Fibroblast of skin of right biceps (primary cell): ENCODE measurements around the gene PPM1A.

Source experiments
- DNase-seq: peaks from one replicate; pipeline ENCODE4 v3.0.0-alpha.2; 2013

PPM1A gene

GRCh38 chr14:60248697-60249318 is at the start of gene PPM1A:
TSS of gene PPM1A (plus strand) at chr14:60249221. CDS start at chr14:60282704, 33,483 bp downstream.
- peak; percentile 95 for DNase-seq

DNA sequence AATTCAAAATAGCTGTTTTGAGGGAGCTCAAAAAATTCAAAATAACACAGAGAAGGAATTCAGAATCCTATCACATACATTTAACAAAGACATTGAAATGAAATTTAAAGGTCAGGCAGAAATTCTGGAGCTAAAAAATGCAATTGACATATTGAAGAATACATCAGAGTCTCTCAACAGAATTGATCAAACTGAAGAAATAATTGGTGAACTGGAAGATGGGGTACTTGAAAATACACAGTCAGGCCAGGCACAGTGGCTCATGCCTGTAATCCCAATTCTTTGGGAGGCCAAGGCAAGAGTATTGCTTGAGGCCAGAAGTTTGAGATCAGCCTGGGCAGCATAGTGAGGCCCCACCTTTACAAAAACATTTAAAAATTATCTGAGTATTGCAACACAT is 49.7 kb upstream of the PPM1A start:
- no peak for DNase-seq

DNA sequence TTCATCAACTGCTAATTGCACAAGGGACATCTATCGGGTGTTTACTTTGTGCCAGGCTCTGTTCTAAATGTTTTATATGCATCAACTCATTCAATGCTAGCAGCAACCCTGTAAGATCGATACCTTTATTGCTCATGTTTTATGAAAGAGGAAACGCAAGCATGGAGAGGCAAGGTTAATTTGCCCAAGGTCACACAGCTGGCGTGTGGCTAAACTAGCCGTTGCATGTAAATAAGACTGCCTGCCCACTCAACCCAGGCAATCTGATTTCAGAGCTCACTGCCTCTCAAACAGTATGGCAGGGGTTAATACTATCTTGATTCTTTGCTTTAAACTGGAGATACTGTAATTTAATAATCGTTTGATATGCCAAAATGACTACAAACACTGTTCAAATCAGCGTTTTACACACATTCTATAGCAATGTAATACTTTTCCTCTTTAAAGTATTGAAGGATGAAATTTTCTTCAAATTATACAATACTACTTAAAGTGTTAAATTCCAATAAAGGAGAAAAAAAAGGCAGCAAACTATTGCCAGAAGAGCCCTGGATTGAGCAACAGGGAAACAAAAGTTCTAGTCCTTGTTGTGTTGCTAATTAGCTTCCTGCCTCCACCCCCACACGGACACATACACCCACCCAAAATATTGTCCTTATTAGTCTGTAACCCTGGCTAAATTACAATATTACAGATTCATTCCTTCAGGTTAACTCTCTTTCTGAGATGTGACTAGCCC is 44.7 kb upstream of the PPM1A start:
- DNase-seq, result no peak

DNA sequence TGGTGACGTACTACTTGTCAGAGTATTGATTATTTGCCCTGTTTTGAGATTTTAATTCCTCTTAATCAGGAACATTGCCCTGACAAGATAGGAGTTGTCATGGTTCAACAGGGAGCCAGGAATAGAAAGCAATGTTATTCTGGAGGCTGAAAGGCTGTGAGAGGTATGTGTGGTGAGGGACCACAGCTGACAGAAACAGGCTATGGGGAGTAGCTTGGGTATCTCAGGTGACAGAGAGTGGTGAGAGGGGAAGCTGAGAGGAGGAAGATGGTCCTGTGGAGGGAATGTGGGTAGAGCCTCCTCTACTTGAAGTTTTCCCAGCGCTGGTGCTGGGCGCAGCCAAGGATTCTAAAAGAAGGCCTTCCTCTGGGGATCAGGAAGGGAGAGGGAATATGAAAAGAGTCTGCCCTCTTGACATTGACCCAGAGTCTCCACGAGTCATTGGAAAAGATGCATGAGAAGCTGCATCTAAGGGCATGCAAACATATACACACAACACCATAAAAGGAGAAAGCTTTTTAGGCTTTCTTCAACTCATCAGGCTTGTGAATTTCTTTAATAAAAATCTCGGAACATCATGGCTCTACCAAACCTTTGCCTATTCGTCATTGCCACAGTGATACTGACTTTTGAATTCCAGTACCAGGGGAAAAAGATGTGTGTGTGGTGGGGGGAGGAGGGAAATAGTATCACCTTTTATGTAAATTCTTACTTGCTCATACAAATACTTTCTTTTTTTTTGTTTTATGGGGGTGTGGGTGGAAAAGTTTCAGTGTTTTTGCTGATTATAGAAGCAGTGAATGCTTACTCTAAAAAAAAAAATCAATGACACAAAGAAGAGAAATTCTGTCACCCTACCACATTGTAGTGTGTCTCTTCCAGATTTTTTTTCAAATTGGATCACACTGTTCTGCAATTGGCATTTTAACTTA is 43.9 kb upstream of the PPM1A start:
- DNase-seq, result no peak

DNA sequence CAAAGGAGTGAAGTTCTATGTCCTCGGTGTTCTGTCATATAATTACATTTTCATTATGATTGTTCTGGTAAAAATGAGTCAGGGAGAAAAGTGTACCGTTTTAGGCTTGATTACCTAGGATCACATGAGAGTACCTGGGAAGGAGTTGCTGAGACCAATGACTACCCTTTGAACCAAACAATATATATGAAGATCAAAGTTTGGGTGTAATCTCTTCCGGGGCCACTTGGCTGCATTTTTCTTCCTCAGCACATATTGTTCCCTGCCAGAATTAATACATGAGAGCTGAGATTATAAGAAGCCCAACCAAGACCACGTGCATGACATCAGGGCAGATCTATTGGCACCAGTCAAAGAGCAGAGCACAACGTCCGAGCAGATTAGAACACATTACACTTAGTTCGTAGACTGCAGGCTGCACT is 42.8 kb upstream of the PPM1A start:
- no peak for DNase-seq

DNA sequence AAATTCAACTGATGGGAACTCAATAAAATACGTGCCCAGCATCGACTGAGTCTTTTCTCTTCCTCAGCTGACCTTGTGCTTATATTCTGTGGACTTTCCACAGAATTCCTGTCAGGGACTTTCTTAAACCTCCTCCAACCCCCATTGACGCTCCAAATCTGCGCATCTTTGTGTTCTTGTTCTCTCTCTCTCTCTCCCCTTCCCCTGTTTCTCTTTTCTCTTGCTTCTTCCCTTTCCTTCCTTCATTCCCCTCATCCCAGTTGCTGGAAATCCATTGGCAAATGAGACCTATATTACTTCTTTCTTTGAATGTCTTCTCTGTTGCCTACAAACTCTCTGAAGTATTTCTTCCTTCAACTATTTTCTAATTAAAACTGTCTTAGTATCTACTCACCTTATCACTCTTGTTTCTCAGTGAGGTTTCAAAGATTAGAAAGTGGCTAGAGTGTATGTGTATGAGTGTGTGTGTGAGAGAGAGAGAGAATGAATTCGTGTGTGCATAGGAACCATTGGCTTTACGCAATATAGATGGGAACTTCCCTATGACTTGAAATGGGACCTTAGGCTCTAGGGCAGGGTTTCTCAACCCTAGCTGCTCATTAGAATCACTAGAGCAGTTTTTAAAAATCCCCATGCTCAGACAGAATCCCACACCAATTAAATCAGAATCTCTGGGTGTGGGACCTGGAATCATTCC is 42.0 kb upstream of the PPM1A start:
- no peak for DNase-seq

DNA sequence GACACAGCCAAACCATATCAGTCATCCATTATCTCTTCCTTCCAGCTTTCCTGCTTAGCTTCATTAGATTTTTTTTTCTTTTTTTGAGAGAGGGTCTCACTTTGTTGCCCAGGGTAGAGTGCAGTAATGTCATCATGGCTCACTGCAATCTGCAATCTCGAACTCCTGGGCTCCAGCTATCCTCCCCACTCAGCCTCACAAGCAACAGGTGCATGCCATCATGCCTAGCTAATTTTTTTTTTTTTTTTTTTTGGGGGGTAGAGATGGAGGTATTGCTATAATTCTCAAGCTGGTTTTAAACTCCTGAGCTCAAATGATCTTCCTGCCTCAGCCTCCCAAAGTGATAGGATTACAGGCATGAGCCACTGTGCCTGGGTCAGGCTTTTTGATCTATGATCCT is 38.3 kb upstream of the PPM1A start:
- no peak for DNase-seq

DNA sequence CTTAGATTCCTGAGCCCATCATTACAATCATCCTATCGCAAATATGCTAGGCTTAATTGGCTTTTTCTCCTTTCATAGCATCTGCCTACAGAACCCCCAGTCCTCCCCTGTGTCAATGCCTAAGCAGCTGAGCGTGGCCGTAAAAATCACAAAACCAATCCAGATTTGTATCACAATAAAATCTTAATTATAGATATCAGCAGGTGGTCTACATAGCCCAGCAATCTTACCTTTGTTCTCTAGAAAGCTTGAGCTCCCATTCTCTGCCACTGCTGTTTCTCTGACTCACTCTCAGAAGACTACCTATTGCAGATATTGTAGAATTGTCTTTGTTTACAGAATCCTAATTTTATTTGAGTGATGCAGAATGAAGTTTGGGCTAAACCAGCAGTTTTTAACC is 37.9 kb upstream of the PPM1A start:
- no peak for DNase-seq

- DNase-seq, result no peak
Observed at GRCh38 chr14:60212503-60213371, 36.3 kb upstream of the PPM1A start.

DNA sequence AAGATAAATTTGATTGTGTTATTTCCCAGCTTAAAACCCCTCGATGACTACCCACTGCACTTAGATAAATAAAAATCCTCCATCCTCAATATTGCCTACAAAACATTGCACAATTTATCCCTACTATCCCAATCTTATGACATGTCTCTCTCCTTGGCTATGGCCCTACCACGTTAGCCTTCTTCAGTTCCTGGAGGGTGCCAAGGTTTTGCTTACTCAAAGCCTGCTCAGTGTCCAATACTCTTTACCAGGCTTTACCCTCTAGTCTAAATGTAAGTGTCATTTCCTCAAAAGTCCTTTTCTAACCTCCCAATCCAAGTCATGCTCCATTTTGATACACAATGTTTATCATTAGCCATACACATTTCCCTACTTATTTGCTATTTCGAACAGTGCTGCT is 35.0 kb upstream of the PPM1A start:
- DNase-seq, result no peak

DNA sequence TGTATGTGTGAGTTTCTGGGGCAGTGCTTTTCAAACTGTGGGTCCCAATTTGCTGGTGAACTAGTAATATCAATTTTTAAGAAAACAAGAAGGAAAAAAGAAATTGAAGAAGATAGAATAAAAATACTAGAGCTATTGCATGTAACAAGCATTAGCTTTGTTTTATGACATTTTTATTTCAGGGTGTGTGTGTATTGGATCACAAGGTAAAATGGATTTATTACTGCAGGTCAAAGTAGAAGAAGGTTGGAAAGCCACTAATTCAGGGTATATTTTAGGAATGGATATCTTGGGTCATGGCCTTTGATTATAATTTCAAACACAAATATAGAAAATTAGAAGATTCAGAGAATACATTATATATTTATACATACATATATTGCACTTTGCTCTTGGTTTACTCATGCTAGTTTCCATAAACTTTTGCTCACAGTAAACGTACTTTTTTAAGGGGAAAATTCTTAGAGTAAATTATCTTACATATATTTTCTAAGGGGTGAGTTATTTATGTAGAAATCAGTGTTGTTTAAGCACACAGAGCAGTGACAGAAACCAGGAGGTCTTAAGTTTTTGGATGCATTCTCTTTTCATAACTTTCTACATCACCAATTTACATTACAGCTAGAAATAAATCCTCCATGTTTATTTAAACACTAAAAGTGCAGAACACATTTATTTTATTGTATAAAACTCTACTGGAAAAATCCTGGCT is 34.5 kb upstream of the PPM1A start:
- DNase-seq, result no peak

GRCh38 chr14:60215127-60215444 is 33.9 kb upstream of the PPM1A start:
- no peak for DNase-seq

GRCh38 chr14:60215520-60216420 is 33.3 kb upstream of the PPM1A start:
- DNase-seq, result no peak

DNA sequence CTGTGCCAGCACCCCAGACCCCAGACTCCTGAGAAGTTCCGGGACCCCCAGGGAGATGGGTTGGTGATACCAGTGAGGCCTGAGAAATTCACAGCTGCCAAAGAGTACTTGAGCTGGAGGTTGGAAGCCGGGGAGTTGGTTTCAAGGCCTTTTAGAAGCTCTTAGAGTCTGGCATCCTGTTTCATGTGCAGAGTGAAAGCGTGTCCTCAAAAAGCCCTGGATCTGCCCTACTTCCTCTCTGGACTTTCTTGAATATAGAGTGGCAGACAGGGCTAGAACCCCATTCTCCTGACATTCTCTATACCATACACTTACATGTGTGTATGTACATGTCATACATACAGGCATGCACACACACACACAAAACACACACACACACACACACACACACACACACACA is 31.3 kb upstream of the PPM1A start:
- DNase-seq, result no peak

DNA sequence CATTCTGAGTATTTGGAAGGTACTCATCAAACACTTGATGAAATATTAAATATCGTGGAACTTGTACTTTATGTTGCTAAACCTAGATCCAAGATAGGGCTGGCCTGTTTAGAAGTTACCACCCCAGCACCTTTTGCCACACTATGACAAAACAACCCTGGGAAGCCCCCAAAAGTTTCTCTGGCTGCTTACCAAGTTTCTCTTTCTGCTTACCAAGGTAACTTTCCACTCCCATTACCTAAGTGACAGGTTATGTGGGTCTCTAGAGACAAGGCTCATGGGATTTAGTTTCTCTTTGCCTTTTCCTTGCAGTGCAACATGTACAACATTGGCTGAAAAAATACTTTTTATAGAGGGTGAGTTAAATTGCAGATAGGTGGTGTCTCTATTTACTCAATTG is 28.9 kb upstream of the PPM1A start:
- no peak for DNase-seq

DNA sequence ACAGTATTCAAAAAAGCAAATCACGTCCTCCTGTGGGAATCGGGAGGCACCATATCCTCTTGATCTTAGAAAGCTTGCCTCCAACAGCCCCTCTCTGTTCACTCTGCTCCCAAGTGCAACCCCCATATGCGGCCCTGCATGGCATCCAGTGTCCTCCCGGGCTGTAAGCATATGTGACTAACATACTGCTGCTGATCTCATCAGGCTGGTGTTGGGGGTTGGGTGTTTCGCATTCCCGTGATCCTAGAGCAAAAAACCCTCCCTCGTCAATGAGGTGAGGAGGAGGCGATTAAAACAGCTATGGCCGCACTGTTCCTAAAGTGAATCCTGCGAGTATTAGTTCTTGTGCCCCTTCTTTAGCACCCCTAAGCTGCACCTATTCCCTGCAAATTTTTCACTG is 28.1 kb upstream of the PPM1A start:
- no peak for DNase-seq

GRCh38 chr14:60221457-60221856 is 27.6 kb upstream of the PPM1A start:
- DNase-seq, result no peak

DNA sequence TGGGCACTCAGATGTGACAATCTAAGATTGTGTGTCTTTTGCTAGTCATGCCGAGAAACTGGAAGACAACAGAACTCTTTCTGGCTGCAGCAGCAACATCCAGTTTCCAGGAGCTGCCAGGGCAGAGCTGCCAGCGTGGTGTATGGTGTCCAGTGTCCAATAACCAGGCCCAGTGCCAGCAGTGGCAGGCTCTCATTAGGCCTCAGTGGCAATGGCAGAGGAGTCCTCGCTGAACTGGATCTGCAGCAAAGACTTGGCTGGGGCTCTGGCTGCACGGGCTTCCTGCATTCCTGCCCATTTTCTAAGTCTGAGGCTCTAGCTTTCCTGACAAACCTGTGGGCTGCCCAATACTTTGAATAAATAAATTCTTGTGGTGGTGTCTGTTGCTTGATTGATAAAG is 26.2 kb upstream of the PPM1A start:
- no peak for DNase-seq

GRCh38 chr14:60225265-60225664 is 23.8 kb upstream of the PPM1A start:
- DNase-seq, result no peak

DNA sequence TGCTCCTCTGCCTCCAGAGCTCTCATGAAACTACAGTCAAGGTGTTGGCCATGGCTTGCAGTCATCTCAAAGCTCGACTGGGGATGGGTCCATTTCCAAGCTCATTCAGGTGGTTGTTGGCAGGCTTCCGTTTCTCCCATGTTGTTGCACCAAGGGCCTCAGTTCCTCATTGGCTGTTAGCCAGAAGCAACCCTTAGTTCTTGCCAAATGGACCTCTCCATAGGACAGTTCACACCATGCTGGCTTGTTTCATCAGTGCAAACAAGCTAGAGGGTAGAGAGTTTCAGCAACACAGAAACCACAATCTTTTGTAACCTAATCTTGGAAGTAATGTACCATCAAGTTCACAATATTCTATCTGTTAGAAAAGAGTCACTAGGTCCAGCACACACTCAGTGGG is 22.7 kb upstream of the PPM1A start:
- DNase-seq, result no peak

DNA sequence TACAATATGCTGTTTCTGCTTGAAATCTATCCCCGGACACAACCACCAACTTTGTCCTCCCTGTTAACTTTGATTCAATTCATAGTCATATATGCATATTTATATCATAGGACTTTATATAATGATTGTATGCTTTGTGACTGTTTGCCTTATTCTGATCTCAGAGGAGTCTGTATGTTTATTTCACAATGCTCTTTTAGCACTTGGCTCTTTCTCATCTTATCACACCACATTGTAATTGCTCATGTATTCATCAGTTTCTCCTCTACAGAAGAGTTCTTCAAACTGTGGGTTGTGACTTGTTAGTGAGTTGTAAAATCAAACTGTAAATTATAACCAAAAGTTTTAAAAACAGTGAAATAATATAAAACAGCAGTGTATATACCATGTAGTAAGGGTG is 21.7 kb upstream of the PPM1A start:
- no peak for DNase-seq
